ENCODE data around the gene FURIN.
"Not testable (repeated sequence)": the region's sequence is repeated elsewhere in the genome, so short reads cannot be mapped to it uniquely, and the experiment has no call there.

Gene FURIN

DNA sequence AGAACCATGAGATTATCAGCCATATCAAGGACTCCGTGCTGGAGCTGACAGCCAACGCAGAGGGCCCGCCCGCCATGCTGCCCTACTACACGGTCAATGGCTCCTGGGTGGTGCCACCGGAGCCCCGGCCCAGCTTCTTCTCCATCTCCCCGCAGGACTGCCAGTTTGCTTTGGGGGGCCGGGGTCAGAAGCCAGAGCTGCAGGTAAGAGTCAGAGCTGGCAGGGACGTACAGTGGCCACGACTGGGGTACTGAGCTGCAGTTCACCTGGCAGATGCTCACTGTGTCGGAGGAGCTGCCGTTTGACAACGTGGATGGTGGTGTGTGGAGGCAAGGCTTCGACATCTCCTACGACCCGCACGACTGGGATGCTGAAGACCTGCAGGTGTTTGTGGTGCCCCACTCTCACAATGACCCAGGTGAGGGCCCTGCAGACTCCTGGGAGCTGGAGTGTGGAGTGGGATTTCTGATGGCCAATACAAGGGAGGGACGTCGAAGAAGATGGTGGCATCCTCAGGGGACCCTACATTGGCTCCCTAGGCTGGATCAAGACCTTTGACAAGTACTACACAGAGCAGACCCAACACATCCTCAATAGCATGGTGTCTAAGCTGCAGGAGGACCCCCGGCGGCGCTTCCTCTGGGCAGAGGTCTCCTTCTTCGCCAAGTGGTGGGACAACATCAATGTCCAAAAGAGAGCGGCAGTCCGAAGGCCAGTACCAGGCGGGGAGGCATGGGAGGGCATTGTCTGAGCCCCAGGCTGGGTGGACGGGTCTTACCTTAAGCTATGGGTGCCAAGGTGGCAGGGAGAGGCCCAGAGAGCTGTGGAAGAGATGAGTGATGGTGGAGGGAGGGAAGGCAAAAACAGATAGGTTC is 37.2 kb downstream of the FURIN start:
- no peak overlapping the region for H3K4me3 ChIP-seq (ENCODE audit: low read depth, low read length)
- TF ChIP-seq, protein P1, sequence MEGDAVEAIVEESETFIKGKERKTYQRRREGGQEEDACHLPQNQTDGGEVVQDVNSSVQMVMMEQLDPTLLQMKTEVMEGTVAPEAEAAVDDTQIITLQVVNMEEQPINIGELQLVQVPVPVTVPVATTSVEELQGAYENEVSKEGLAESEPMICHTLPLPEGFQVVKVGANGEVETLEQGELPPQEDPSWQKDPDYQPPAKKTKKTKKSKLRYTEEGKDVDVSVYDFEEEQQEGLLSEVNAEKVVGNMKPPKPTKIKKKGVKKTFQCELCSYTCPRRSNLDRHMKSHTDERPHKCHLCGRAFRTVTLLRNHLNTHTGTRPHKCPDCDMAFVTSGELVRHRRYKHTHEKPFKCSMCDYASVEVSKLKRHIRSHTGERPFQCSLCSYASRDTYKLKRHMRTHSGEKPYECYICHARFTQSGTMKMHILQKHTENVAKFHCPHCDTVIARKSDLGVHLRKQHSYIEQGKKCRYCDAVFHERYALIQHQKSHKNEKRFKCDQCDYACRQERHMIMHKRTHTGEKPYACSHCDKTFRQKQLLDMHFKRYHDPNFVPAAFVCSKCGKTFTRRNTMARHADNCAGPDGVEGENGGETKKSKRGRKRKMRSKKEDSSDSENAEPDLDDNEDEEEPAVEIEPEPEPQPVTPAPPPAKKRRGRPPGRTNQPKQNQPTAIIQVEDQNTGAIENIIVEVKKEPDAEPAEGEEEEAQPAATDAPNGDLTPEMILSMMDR (IDR thresholded peaks at IDR 0.05; ENCODE audit: borderline replicate concordance, insufficient read depth, low read depth, low read length) = no peak

DNA sequence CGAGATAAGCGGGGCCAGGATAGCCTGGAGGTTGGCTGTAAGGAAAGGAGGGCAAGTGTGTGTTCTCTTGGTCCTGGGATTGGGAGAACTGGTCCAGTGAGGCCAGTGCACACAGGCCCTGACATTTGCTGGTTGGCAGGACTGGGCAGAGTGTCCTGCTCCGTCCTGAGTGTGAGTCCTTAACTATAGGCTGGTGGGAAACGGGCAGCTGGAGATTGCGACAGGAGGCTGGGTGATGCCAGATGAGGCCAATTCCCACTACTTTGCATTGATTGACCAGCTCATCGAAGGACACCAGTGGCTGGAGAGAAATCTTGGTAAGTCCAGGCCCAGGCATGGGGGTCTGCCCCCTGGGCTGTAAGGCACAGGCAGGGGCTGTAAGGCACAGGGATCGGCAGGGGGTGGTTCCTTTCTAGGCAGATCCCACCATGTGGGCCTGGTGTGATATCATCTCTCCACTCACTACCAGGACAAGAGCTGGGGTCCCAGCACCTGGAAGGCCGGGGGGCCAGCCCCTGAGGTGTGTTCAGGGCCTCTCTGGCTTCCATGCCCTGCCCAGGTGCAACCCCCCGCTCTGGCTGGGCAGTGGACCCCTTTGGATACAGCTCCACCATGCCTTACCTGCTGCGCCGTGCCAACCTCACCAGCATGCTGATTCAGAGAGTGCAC is 37.9 kb downstream of the FURIN start:
- no peak overlapping the region for H3K4me3 ChIP-seq (ENCODE audit: low read depth, low read length)
- TF ChIP-seq, protein P1 (IDR thresholded peaks at IDR 0.05; ENCODE audit: borderline replicate concordance, insufficient read depth, low read depth, low read length) = no peak

DNA sequence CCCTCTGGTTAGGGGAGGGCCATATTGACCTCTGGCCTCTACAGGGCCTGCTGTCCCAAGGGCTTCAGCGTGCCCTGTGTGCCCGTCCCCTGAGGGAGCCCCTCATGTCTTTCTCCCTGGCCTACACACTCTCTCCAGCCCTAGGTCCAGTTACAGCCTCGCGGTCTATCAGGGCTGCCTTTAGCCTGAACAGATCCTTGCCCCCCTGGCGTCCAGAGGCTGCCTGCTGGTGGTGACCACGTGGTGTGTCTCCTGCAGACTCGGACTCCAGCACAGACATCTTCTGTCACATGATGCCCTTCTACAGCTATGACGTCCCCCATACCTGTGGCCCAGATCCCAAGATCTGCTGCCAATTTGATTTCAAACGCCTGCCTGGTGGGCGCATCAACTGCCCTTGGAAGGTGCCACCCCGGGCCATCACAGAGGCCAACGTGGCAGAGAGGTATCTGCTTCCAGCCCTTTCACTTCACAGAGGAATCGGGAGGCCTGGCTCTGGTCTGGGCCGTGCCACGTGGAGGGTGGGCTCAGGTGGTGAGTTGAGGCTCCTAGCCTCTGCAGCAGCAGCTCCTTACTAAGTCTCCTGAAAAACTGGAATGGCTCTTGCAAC is 38.8 kb downstream of the FURIN start:
- no peak overlapping the region for H3K4me3 ChIP-seq (ENCODE audit: low read depth, low read length)
- TF ChIP-seq, protein P1 (IDR thresholded peaks at IDR 0.05; ENCODE audit: borderline replicate concordance, insufficient read depth, low read depth, low read length) = no peak

DNA sequence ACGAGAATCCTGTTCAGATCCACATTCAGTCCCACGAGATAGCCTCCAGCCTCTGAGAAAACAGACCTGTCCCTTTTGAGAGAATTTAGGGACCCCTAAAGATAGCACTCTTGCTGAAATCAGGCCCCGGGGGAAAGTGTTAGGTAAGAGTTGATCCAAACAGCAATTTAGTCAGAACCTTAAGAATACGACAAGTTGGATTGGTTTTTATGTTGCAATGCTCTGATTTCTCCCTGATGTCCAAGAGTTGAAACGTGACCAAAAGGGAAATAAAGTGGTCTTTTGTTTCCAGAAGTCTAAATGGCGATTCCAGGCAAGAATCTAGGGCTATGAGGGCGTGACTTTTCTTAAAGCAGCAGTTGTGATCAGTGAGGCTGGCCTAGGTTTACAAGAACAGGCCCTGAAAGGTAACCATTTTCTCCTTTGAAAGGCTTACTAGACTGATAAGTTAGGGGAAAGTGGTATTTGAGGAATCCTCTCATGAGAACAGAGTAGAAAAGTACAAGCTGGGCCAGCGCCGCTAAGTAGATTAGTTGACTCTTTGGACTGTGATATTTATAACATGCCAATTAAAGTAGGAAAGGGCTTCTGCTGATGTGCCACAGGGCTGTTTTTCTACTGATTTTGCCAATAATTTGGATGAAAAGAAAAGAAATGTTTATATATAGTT is 39.6 kb downstream of the FURIN start:
- no peak overlapping the region for H3K4me3 ChIP-seq (ENCODE audit: low read depth, low read length)
- TF ChIP-seq, protein P1 (IDR thresholded peaks at IDR 0.05; ENCODE audit: borderline replicate concordance, insufficient read depth, low read depth, low read length) = no peak

DNA sequence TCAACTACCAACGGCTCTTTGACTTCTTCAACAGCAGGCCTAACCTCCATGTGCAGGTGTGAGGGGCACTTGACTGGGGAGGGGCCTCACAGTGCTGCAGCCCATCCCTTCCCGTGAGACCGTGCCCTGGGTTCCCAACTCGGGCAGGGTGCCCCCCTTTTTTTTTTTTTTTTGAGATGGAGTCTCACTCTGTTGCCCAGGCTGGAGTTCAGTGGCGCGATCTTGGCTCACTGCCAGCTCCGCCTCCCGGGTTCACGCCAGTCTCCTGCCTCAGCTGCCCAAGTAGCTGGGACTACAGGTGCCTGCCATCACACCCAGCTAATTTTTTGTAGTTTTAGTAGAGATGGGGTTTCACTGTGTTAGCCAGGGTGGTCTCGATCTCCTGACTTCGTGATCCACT is 41.1 kb downstream of the FURIN start:
- H3K4me3 ChIP-seq (ENCODE audit: low read depth, low read length) = not testable (repeated sequence)

DNA sequence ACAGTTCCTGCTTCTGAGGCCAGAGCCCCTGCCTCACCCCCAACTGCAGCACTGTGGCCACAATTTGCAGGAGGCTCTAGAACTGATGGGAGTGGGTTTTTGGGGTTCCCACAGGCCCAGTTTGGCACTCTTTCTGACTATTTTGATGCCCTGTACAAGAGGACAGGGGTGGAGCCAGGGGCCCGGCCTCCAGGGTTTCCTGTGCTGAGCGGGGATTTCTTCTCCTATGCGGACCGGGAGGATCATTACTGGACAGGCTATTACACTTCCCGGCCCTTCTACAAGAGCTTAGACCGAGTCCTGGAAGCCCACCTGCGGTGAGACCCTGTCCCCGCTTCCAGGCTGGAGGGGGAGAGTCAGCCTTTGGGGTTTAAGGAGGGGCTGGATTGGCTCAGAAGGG is 41.6 kb downstream of the FURIN start:
- TF ChIP-seq, protein P1 (IDR thresholded peaks at IDR 0.05; ENCODE audit: borderline replicate concordance, insufficient read depth, low read depth, low read length) = no peak
- no peak overlapping the region for H3K4me3 ChIP-seq (ENCODE audit: low read depth, low read length)

Measured in GM12875 (cell line).